ENCODE data around the gene KMT2E.
"Not testable (repeated sequence)": the region's sequence is repeated elsewhere in the genome, so short reads cannot be mapped to it uniquely, and the experiment has no call there.

KMT2E gene

GRCh38 chr7:105013816-105014692 lies at the start of gene KMT2E:
Gene KMT2E (plus strand): TSS chr7:105014205. CDS start chr7:105040953, 26,748 bp downstream.
- in situ Hi-C loops (cut with MboI; ENCODE audit: low sequenced_read_pairs), result no loop called here

- in situ Hi-C loops (cut with MboI; ENCODE audit: low sequenced_read_pairs), result no loop called here
These were observed 49.3 kb upstream of the KMT2E start for GRCh38 chr7:104964626-104965236.

DNA sequence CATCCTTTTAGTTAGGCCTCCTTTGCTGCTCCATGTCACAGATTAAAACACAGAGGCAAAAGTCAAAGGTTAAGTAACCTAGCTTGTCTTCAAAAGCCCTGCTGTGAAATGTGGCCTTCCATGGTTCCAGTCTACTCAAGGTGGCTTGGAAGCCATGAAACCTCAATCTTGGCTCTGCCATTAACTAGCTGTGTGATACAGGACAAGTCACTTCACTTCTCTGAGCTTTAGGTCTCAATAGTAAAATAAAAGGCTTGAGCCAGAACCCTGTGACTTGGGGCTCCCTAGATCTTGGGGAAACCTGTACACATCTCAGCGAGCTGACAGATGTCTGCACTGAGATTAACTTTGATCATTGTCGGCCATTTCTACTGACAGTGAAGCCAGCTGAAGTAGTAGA lies 48.0 kb upstream of the KMT2E start:
- in situ Hi-C loops (cut with MboI; ENCODE audit: low sequenced_read_pairs), result no loop called here

DNA sequence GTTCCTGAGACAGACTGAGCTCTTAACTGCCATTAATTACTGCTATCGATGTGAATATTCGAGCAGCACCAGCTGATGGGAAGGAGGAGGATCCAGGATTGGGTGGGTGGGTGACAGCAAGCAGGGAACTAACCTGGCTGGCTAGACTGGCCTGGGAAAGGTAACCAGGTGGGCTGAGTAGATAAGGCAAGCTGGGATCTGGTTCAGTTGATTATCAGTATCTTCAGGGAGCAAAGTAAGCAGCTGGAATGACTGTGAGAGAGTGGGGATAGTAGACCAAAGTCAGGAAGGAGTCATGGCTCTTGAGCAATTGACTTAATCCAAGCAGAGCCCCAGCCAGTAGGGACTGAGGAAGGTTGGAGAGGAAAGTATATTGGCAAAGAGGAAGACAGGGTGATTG lies 46.9 kb upstream of the KMT2E start:
- in situ Hi-C loops (cut with MboI; ENCODE audit: low sequenced_read_pairs), result no loop called here

- in situ Hi-C loops (cut with MboI; ENCODE audit: low sequenced_read_pairs), result no loop called here
These were observed 46.4 kb upstream of the KMT2E start for GRCh38 chr7:104967595-104967994.

DNA sequence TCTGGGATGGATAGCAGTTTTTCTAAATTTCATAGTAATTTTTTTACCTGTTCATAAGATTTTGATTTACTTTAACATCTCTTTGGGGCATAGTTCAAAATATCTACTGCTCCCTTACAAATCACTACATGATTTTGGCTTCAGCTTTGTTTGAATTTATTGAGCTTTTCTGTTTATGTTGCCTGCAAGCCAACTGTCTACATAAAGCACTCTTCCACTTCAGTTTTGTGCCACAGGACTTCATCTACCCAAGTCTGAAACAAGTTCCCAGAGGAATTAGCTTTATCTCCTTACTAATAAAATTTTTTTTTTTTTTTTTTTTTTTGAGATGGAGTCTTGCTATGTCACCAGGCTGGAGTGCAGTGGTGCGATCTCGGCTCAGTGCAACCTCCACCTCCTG lies 45.4 kb upstream of the KMT2E start:
- in situ Hi-C loops (cut with MboI; ENCODE audit: low sequenced_read_pairs), result no loop called here

GRCh38 chr7:104969183-104969582 lies 44.8 kb upstream of the KMT2E start:
- in situ Hi-C loops (cut with MboI; ENCODE audit: low sequenced_read_pairs), result no loop called here

DNA sequence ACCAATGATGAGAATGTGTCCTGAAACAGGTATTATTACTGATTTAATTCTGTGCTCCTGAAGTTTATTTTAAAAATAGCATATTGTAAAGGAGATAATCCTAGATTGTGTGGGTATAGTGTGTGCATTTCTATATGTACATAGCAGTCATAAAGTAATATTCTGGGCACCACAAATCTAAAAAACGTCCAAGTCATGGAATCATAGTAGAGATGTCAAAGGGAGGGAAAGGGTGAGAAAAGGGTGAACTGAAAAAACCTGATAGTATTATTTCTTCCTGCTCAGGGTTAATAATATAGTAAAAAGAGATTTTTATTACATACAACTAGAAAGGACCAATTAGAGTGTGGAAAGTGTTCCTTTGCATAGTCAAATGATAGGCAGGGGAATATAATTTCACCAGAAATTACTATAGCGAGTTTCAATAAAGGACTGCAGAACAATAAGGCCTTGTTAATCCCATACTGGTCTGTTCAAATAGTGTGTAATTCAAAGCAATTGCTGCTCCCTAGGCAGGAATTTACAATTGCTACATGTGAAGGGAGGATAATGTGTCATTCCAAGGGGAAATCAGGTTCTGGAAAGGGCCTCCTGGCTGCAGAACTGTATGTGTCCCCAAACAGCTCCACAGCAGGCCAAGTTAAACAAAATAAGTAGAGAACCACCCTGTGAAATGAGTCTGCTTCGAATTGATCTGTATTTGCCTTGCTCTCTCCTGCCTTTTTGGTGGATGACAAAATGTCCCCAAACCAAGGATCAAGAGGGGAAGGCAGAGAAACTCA lies 42.5 kb upstream of the KMT2E start:
- in situ Hi-C loops (cut with MboI; ENCODE audit: low sequenced_read_pairs), result no loop called here

DNA sequence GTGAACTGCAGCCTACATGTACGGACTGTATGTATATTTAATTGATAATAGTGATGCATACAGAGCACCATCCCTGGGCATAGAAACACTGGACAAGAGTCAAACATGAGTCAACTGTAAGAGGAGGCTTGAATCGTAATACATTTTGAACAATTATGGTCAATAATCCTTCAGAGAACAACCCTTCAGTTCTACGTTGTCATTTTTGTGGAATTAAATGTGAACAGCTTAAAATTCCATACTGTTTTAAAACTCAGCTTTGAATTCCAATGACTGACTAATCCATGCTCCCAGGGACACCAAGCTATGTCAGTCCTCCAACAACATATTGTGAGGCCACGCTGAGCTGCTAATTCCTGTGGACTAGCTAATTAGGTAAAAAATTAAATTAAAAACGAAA lies 41.5 kb upstream of the KMT2E start:
- in situ Hi-C loops (cut with MboI; ENCODE audit: low sequenced_read_pairs), result no loop called here

- in situ Hi-C loops (cut with MboI; ENCODE audit: low sequenced_read_pairs), result no loop called here
These were observed 40.8 kb upstream of the KMT2E start for GRCh38 chr7:104973227-104973626.

DNA sequence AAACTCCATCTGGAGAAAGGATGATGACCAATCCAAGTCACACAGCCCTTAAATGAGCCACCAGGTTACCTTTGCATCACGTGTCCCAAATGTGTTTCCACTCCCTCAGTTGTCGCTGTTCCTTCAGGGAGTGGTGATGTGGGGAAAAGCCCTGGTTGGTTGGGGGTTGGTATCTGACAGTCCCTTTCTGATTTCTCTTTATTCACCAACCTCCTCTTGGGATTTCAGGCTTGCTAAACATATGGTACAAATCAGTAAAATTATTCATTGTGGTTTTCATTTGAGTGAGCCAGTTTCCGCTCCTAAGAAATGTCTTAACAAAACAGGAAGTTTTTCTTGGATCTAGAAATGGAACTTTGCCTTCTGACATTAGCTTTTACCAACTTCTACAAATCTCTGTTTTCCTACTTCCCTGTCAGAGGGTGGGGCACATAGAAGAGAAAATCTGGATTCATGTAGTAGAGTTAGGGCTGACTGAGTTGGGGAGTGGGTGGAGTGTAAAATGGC lies 40.0 kb upstream of the KMT2E start:
- in situ Hi-C loops (cut with MboI; ENCODE audit: low sequenced_read_pairs), result no loop called here

DNA sequence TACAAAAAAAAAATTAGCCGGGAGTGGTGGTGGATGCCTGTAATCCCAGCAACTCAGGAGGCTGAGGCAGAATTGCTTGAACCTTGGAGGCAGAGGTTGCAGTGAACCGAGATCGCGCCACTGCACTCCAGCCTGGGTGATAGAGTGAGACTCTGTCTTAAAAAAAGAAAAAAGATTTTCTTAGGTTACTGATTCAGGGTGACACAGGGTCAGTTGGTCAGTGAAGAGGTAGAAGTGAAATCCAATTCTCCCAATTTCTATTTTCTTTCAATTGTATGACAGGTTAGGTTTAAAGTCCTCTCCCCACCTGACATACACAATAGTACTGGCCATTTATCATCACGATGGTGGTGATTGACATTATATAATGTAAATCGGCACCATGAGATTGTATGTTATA lies 38.5 kb upstream of the KMT2E start:
- in situ Hi-C loops (cut with MboI; ENCODE audit: low sequenced_read_pairs), result not testable (repeated sequence)

DNA sequence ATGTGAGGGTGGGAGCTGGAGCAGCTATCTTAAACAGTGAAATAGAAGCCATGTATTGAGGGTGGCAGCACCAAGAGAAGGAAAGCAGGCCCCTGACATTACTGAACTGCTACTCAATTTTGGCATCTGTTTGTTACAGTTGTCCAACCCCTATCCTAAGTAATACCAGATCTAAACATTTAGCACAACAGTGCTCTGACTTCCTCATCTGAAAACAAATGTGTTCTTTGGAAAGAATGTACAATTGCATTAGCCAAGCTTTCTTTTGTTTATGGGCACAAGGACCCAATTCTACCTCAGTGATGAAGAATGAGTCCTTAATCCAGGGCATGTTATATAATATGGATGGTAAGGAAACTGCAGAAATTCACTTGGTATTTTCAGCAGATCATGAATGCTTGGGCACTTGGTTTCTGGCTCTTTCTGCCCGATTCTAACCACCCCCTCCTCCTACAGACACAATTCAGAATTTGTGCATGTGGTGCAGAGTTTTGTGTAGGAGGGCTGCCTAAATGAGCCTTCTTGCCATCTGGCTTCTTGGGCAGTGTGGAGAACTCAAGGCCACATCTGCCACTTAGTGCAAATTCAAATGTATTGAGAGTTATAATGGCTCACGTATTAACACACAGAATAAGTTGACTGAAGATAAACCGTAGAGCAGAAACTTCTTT lies 36.9 kb upstream of the KMT2E start:
- in situ Hi-C loops (cut with MboI; ENCODE audit: low sequenced_read_pairs), result no loop called here

GRCh38 chr7:104978460-104978859 lies 35.5 kb upstream of the KMT2E start:
- in situ Hi-C loops (cut with MboI; ENCODE audit: low sequenced_read_pairs), result no loop called here

DNA sequence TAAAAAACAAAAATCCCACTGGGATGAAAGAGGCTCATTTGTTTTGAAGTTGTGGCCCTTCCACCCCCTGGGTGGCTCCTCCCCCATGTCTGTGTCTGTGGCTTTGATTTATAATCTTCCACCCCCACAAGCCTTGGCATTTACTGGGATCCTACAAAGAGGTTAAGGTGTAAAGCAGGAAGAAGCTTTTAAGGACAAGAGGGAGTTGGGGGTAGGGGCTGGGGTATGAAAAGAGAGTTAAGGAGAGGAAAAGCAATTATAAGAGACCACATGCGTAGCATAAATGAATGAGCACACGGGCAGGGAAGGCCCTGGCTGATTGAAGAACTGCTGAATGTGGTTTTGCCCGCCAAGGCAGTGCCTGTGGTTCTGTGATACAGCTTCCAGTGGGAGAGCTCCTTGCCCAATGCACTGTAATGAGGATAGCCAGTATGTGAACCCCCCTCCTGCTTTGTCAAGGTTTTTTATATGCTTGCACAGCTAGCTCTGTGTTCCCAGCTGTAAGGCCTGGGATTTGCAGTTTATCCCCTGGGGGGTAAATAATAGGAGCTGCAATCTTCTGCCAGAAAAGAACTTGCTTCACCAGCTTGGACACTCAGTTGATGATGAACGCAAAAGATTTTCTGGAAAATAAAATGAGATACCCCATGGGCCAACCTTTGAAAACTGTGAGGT lies 34.7 kb upstream of the KMT2E start:
- in situ Hi-C loops (cut with MboI; ENCODE audit: low sequenced_read_pairs), result no loop called here

GRCh38 chr7:104980440-104980839 lies 33.6 kb upstream of the KMT2E start:
- in situ Hi-C loops (cut with MboI; ENCODE audit: low sequenced_read_pairs), result no loop called here

GRCh38 chr7:104980841-104981671 lies 32.9 kb upstream of the KMT2E start:
- in situ Hi-C loops (cut with MboI; ENCODE audit: low sequenced_read_pairs), result no loop called here

DNA sequence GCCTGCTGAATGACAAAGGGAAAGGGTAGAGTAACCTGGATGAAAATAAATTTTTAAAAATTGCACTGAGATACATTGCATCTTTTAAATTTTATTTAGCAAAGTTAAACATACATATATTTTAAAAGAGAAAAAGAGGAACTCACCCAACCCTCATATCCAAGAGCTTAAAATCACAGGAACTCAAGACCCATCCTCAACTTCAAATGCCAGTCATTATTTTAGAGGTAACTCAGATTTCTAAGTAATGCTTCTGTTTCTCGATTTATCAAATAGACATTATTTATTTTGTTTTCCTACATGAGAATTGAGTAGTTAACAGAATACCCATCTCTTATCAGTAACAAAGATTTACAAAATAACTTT lies 32.4 kb upstream of the KMT2E start:
- in situ Hi-C loops (cut with MboI; ENCODE audit: low sequenced_read_pairs), result no loop called here

- in situ Hi-C loops (cut with MboI; ENCODE audit: low sequenced_read_pairs), result no loop called here
These were observed 31.5 kb upstream of the KMT2E start for GRCh38 chr7:104982308-104983075.

Data from HL-60/S4 treated with phorbol 12-myristate 13-acetate at 8.2 ng/mL for 4 days and 3 days (cell line).